NCI-H2107 treated with DMSO at 0.1 percent for 48 hours (cell line): ENCODE data around the gene TAS2R1.

Experiments
- DNase-seq: peaks from one replicate; lab custom pipeline; 2025; ENCODE audit not compliant: unreplicated experiment; lab: John Stamatoyannopoulos, UW

The TAS2R1 gene

DNA sequence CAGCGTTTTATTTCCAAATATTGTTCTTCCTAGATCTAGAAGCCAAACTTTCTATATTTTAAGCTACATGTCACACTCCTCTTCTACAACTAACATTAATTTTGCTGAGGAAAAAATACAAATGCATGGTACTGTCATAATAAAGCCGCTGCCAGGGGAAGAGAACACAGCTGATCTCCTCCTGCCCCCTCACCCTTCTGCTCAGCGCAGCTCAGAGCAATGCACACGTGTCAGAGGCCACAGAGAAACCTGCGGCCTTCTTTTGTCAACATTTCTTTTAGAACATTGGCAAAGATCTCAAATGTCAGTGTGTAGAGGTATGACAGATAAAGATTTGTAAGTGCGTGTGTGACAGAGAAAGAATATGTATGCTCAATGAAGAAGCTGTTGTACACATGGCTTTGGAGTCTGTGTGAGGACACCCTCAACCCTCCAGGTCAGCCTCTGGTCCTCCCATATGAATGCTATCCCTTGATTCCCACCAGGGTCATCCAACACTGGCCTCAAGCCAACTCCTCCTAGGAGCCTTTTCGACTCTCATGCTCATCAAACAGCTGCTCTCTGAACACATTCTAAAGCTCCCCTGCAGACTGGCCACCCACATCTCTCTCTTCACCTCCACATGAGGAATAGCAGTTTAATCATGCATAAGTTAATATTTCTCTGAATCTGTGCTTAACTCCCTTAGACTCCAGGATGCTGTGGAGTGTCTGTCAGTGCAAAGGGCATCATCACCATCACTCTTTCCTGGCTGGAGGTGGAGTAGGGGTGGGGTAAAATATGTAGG is 40.9 kb downstream of the TAS2R1 start:
- DNase-seq: no peak

DNA sequence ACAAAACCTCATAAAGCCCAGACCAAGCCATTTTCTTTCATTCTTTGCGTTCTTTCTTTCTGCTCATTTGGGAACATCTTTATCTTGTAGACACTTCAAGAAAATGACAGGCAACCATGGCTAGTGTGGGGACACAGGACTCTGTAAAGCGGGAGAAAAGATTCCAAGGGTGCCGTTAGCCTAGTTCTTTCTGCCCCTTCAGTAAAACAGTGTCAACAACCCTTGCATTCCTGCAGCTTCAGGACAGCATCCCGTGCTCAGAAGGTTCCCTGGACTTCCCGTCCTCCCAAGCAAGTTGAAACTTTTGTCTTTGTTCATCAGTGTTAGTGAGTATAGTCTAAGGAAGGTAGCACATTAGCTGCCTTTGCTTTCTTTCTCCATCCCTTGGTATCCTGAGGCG is 41.9 kb downstream of the TAS2R1 start:
- no peak for DNase-seq

DNA sequence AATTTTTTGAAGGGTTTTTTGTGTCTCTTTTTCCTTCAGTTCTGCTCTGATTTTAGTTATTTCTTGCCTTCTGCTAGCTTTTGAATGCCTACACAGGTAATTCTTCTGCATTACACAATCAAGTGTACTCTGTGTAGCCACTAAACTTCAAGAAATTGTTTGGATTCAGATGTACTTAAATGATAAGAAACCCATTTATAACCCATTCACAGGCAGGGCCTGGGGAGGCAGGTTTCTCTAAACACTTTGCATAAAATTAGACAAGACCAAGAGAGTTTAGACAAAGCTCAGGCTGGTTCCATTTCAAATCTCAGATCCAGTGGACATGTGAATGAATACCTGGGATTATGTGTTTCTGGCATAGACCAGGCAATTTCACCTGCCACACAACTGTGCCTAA is 43.0 kb downstream of the TAS2R1 start:
- no peak for DNase-seq

DNA sequence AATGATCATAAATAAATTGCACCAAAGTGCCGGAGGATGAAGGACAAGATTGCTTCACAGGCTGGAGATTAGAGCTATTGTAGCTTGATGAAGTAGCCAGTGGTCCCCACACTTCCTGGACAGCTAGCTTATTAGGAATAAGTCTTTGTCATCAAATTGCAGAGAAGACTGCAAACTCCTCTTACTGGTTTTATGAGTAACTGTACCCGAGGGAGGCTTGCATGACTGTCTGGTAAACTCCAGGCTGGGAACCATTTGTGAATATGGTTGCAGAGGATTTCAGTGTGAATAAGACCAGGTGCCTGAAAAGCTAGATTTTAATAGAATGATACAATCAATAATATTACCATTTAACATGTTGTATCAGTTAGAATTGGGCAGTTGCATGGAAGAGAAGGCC is 47.7 kb downstream of the TAS2R1 start:
- DNase-seq: no peak
